Measurements from ENCODE around the gene GIT2. TPM values are rescaled to one million over a fixed set of nuclear protein-coding genes. Genes with fewer than 3 reads are reported as not detected.

GIT2 gene
- total and polyA plus RNA-seq, 2 of the 8 experiments (the other 6 are each of a cell fraction or from before 2014, with no cell fraction given): 9.6 to 20.7 TPM

- no peak for TF ChIP-seq JUN (IDR thresholded peaks at IDR 0.05; ENCODE audit: low read depth, low read length)
- no peak for TF ChIP-seq EGR1 (IDR thresholded peaks at IDR 0.05; ENCODE audit: borderline replicate concordance, low read depth, low read length)
These were observed 3.1 kb downstream of the GIT2 start (continued) for GRCh38 chr12:109993091-109993490.
